GM21528 (cell line): Measurements from ENCODE around the gene NCF1.
A peak's percentile ranks its signal among the peaks of the same experiment; 100 is the strongest.
"Not testable (repeated sequence)": the region's sequence is repeated elsewhere in the genome, so short reads cannot be mapped to it uniquely, and the experiment has no call there.

Experiments used
- ATAC-seq: cut with Tn5 transposase; IDR thresholded peaks from one replicate; pipeline ENCODE4 v1.9.1; 2021; ENCODE audit warnings: mild to moderate bottlenecking, moderate library complexity; ENCODE audit not compliant: unreplicated experiment, low FRiP score

Gene NCF1

DNA sequence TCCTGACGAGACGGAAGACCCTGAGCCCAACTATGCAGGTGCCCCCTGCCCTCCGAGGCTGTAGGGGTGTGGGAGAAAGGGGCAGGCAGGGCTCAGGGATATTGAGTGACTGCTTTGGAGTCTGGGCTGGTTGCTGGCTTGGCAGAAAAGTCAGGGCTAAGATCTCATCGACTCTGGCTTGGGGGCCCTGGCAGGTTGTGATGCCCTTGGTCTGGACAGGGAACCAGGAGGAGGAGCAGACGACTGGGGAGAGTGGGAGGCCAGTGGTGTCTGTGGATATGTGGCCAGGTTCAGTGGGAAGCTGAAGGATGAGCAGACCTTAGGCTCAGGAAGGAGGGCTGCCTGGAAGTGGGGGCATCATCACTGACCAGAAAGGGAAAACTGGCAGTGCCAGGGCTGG lies 9.8 kb downstream of the NCF1 start:
- not testable (repeated sequence) for ATAC-seq

DNA sequence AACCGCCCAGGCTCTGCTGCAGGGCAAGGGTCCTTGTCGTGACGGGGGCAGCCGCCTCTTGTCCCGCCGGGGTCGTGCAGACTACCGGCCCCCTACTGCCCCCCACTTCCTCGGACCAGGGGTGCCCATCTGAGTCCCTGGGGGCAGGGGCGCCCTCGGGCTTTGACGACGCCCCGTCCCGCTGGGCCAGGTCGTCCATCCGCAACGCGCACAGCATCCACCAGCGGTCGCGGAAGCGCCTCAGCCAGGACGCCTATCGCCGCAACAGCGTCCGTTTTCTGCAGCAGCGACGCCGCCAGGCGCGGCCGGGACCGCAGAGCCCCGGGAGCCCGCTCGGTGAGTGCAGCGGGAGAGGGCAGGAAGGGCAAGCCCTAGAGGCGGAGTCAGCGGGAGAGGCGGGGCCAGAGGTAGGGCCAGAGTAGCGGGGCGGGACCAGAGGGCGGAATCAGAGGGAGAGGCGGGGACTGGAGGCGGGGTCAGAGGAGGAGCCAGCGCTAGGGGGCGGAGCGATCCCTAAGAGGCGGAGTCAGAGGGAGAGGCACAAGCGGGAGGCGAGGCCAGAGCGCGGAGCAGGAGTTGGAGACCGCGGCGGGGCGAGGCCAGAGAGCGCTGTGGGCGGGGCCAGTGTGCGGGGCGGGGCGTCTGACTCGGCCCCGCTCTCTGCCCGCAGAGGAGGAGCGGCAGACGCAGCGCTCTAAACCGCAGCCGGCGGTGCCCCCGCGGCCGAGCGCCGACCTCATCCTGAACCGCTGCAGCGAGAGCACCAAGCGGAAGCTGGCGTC lies 14.7 kb downstream of the NCF1 start:
- peak; percentile 89 for ATAC-seq

DNA sequence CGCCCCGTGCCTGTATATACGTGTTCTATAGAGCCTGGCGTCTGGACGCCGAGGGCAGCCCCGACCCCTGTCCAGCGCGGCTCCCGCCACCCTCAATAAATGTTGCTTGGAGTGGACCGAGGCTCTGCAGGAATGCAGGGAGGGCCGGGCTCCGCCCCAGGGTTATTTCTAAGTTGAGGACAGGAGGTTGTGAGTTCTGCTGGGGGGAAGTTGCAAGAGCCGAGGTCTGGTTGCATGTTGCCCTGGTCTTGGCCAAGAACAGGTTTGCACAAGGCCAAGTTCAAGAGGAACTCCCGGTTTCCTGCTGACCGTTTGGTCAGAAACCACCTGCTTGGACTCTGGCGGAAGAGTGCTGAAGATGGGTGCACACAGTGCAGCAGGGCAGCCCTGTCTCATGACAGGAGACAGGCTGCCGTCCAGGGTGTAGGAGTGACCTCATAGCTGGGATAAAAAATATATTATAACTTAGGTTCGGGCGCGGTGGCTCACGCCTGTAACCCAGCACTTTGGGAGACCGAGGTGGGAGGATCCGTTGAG lies 15.5 kb downstream of the NCF1 start:
- not testable (repeated sequence) for ATAC-seq

DNA sequence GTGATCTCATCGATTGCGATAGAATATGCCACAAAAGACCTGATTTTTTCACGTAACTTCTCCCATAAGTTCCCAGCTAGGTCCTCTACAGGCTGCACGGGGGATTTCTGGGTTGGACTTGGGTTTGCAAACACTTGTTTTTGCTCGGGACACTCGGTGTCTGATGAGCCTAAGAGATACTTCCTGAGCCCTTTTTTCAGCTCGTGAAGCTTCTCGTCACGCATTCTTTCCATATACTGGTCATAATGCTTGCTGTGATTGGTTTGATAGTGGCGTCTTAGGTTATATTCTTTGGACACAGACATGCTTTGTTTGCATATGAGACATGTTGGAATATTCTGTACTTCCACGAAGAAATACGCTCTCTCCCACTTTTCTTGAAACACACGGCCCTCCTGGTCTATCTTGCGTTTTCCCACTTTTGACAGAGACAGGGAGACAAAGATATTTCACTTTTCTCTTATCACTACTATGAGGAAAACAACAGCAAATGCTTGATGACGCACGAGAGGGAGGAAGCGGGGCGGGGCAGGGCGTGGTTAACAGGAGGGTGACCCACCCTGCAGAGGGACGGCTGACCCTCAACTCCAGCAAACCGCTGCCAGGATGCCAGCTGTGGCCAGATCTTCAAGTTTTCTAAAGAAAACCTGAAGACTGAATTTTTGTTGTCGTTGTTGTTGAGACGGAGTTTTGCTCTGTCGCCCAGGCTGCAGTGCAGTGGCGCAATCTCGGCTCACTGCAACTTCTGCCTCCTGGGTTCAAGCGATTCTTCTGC lies 24.2 kb downstream of the NCF1 start:
- not testable (repeated sequence) for ATAC-seq

DNA sequence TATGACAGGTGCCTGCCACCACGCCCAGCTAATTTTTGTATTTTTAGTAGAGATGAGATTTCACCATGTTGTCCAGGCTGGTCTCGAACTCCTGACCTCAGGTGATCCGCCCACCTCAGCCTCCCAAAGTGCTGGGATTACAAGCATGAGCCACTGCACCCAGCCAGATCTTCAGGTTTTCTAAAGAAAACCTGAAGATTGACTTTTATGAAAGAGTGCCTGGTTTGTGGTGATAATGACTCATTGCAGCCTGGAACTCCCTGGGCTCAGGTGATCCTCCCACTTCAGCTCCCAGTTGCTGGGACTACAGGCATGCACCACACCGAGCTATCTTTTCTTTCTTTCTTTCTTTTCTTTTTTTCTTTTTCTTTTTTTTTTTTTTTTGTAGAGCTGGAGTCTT lies 24.8 kb downstream of the NCF1 start:
- ATAC-seq, result not testable (repeated sequence)

DNA sequence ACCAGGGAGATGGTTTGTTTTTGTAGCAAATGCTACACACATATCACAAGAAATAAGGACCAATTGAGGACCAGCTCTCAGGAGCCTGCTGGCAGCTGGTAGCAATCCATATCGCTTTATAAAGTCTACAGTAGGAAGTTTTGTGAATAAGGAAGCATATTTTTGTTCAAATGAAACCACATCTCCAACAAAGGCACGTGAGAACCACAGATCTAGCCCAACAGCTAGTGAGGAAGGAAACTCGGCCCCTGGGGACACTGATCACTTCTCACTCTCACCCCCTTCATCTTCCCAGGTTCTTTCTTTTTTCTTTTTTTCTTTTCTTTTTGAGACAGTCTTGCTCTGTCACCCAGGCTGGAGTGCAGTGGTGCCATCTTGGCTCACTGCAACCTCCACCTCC lies 42.1 kb downstream of the NCF1 start:
- not testable (repeated sequence) for ATAC-seq

DNA sequence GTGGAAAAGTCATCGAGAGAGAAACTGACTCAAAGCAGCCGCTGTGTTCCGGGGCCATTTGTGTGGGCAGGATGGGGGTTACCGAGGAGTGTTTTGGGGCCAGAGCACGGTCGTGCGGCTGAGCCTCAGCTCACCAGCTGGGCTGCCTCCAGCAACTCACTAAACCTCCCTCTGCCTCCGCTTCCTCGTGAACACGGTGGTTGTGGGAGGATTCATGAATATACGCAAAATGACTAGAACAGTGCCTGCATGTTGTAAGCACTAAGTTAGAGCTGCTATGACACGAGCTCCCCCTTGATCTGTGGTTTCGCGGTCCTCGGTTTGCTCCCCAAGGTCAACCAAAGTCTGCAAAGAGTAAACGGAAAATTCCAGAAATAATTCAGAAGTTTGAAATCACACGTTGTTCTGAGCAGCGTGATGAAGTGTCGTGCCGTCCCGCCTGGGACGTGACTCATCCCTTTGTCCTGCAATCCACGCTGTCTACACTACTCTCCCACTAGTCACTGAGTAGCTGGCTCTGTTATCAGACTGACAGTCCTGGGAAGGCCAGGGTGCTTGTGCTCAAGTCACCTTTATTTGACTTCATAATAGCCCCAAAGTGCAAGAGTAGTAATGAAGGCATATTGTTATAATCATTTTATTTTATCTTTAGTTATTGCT lies 46.5 kb downstream of the NCF1 start:
- peak; percentile 85 for ATAC-seq

DNA sequence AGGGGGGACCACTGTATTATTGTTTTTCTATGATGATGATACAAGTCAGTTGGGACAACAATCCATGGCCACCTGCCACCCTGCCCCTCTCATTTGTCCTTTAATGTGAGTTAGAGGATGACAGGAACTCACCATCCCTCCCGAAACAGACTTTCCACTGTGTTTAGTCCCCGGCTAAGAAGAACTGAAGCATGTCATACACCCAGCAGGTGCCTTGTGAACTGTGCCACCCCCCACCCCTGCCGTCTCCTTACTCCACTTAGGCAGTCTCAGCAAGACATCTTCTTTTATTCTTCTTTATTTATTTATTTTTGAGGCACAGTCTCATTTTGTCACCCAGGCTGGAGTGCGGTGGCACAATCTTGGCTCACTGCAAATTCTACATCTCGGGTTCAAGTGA lies 47.4 kb downstream of the NCF1 start:
- ATAC-seq, result not testable (repeated sequence)

DNA sequence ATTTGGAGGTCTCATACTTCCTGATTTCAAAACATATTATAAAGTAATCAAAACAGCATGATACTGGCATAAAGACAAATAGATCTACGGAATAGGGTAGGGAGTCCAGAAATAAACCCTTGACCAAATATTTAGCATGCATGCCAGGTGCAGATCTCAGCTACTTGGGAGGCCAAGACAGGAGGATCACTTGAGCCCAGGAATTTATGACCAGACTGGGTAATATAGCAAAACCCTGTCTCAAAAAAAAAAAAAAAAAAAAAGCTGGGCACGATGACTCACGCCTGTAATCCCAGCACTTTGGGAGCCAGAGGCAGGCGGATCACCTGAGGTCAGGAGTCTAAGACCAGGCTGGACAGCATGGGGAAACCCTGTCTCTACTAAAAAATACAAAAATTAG lies 56.1 kb downstream of the NCF1 start:
- not testable (repeated sequence) for ATAC-seq

DNA sequence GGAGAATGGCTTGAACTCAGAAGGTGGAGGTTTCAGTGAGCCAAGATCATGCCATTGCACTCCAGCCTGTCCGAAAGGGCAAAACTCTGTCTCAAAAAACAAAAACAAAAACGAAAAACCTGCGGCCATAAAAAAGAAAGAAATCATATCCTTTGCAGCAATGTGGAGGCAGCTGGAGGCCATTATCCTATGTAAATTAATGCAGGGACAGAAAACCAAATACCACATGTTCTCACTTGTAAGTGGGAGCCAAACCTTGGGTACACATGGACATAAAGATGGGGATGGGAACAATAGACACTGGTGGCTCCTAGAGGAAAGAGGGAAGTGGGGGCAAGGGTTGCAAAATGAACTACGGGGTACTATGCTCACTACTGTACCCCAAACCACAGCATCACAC lies 56.6 kb downstream of the NCF1 start:
- ATAC-seq, result not testable (repeated sequence)
